Ureter (tissue), 1 donor: ENCODE results near the gene TMEM69. TPM values are rescaled to one million over a fixed set of nuclear protein-coding genes. Genes with fewer than 3 reads are reported as not detected.
"Not testable (repeated sequence)": the region's sequence is repeated elsewhere in the genome, so short reads cannot be mapped to it uniquely, and the experiment has no call there.

Experiments used
- DNase-seq: peaks from one replicate; pipeline ENCODE4 v3.0.0-alpha.2; 2020; ENCODE audit warnings: low spot score
- total RNA-seq: library from RNA; stranded (reverse); gene quantifications from one replicate; pipeline ENCODE4 v1.2.4, GENCODE V29; 2023
- donor health status: DM: yes; HTN: yes; CAD: no.

TMEM69 gene
- total RNA-seq, 1 donor from 2014 or later: 31.2 TPM

DNA sequence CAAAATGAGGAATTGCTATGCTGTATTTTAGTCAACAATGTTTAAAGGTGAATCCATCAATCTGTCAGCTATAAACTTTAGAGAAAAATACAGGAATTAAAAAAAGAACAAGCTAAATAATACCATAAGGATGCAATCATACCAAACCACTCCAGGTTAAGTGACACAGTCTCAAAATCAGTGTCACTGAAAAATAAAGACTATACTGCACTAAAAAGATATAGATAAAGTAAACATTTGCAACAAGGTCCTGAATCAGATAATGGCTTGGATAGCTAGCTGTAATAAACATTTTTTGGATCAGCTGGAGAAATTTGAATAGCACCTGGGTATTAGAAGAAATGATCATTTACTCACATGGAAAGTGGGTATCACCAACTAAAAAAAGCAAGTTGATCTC is 9.5 kb upstream of the TMEM69 start:
- DNase-seq: no peak

DNA sequence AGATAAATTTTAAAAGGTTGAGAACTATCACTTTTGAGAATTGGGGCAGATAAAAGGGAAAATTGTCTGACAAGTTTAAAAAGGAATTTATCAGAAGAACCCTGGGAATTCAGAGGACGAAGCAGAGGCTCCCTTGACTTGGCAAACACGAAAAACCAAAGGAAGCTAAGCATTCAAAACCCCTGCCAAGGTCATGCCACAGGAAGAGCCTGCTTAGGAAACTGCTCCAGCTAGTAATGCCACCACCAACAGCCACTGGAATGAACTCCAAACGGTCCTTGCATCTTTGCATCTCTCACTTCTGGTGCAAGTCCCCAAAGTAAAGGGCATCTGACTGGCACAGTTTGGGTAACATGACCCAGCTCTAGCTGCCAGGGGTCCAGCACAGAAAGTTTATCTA is 8.9 kb upstream of the TMEM69 start:
- DNase-seq: no peak

DNA sequence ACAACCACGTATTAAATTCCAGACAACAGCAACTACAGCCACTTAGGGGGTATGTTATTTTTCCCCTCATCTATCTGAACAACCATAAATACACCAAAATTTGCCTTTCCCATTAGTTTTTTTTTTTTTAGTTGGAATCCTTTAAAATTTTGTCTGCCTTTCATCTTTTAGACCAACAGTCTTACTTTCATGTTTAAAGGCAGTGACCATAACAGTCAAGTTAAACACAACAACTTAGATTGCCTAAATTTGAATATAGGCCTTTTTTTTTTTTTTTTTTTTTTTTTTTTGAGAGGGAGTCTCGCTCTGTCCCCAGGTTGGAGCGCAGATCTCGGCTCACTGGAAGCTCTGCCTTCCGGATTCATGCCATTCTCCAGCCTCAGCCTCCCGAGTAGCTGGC is 5.0 kb upstream of the TMEM69 start:
- DNase-seq: no peak

DNA sequence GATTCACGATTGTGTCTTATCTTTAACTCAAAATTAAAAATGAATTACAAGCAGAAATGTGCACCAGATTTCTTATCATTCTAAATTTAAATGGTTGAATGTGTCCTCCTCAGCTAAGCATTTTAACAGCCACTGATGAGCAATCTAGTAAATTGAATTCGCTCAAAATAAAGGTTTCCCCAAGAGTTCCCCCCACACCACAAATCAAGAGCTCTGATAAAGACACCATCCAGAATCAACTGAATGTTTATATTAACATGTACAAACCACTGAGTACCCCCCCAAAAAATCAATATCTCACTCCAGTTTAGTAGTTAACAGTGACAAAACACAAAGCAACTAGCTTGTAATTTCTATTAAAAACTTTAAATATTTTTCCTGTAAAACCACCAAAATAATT is 3.6 kb upstream of the TMEM69 start:
- DNase-seq: no peak

DNA sequence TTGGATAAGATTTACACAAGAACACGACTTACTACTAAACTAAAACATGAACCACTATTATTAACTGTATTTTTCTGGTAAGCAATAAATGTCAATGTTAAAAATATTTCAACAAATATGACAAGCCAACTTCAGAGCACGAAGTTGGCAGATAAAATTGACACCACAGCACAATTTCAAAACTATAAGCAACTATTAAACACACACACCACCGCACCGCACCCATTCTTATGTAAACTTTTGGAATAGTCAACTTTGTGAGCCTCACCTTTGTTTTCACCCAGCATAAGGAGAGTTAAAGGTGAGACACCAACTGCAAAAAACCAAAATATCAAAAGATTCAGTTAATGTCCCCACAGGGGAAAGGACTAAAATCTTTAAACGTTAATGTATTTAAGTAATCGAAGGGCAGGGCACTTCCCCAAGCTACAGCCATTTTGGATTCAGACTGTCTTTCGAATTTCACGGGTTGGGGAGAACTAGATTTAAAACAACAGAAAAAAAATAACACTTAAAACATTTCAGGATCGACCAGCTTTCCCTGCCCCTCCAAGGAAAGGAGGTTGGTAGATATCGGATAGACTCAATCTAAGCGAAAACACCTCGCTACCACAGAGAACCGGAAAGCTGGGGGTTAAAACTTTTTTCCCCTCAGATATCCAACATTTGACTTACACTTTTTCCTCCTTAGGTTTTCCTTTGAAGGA is 2.5 kb upstream of the TMEM69 start:
- no peak for DNase-seq

DNA sequence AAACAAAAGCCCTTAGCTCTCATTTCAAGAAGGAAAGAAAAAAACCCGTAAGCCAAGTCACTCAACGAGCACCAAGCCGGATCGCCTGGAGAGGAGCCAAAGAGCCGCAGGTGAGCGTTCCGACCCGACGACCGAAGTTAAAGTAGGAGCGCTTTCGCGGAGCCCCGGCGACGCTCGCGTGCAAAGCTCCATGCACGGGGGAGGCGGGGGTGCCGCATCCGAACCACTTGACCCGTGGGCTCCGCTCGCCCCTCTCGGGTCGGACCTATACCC is 2.0 kb upstream of the TMEM69 start:
- DNase-seq: peak; percentile 76

DNA sequence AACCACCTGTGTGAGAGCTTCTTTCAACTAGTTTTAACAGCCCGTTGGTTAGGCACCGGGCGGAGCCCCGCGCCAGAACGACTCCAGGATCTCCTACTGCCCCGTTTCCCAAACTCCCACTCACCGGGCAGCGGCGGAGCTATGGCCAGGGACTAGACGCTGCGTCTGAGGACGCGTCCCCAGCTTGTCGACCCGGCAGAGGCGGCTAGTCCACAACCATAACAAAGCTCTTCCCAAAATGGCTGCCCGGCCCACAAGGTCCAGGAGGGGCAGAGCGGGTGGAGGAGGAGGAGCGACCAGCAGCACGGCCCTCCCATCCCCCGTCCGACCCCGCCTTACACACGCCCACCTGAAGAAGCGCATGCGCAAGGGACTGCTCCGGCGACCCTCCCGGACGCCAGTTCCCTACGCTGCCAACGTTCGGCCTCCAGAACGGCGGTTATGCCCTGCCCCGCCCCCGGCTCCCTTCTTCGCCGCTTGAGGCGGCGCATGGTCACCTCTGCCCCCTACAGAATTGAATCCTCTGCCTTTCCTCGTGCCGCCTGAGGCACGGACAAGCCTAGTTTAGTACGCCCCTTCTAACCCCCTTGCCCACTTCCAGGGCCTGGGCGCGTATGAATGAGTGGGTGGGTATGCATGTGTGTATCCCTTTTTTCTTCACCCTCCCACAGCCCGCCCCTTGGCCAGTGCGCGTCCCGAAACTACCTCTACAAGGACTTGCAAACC is 1.5 kb upstream of the TMEM69 start, which contains the start of gene GPBP1L1:
TSS of gene GPBP1L1 (minus strand) at position 246 of the 726 bp plus-strand sequence. CDS start 27,446 bp downstream, outside the sequence.
- DNase-seq: peak; percentile 98

DNA sequence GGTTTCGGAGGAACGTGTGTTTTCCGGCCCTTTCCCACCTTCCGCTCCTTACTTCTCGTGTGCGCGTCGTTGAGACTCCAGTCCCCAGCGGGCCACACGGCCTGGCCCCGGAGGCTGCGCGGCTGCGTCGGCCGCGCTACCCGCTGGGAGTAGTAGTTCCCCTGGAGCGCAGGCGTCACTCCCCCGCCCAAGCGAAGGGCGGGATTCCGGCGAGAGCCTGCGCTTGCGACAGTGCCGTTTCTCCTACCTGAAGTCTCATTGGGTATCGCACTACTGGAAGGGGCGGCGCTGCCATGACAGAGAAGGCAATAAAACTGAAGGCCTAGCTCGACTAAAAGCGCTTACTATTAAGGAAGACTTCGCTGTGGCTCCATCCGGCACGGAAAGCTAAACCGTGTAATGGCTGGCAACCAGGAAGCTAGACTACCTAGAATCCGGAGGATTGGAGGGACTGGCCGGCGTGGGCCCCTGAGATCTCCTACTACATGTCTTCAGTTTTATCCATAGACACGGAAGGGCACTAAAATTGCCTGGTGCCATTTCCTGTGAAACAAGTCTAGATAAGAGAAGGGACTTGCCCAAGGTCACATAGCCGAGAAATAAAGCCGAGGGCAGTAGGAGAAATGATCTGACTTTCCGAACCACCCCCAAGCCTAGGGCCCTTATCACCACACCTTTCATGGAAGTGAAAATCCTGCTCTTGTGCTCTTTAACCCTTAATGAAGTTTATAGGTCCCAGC is 797 bp upstream of the TMEM69 start:
- peak; percentile 98 for DNase-seq

DNA sequence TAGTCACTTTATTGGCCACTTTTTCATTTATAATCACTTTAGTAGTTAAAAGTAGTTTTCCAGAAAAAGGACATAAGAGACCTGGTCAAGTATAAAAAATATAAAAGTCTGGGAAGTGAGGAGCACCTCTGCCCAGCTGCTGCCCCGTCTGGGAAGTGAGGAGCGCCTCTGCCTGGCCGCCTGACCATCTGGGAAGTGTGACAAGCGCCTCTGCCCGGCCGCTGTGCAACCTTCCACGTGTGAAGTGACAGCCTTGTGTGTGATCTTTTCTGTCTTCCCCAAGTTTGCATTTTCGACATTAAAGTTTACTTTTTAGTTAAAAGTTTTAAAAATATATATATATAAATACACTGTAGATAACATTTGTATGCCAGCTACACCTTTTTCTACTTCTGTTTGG is 5.8 kb downstream of the TMEM69 start:
- DNase-seq: not testable (repeated sequence)

DNA sequence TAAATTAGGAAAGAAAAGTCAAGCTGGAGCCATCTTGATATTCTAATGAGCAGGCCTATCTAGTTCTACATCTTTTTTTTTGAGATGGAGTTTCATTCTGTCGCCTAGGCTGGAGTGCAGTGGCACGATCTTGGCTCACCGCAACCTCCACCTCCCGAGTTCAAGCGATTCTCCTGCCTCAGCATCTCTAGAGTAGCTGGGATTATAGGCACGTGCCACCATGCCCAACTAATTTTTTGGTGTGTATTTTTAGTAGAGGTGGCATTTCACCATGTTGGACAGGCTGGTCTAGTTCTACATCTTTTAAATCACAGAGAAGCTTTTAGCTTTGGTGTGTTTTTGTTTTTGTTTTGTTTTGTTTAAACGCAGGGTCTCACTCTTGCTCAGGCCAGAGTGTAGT is 6.8 kb downstream of the TMEM69 start:
- no peak for DNase-seq

DNA sequence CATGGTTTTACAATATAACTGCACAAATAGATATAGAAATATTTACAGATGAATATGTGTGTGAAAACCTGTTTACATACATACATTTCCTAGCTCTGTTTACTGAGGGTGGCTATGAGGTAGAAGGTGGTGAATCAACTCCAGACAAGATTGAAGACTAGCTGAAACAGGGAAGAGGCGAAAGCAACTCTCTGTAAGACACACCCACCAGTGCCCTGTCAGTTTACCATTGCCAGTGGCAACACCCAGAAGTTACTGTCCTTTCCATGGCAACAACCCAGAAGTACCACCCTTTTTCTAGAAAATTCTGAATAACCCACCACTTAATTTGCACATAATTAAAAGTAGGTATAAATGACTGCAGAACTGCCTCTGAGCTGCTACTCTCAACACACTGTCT is 16.7 kb downstream of the TMEM69 start:
- no peak for DNase-seq

DNA sequence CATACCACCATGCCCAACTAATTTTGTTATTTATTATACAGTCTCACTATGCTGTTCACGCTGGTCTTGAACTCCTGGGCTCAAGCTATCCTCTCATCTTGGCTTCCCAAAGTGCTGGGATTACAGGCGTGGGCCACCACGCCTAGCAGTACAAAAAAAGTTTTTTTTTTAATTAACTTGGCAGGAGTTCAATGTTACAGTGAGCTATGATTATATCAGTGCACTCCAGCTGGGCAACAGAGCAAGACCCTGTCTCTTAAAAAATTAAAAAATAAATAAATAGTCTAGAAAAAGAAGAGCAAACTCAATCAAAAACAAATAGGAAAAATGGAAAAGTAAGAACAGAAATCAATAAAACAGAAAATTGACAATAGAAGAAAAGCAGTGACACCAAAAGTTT is 25.7 kb downstream of the TMEM69 start:
- no peak for DNase-seq

DNA sequence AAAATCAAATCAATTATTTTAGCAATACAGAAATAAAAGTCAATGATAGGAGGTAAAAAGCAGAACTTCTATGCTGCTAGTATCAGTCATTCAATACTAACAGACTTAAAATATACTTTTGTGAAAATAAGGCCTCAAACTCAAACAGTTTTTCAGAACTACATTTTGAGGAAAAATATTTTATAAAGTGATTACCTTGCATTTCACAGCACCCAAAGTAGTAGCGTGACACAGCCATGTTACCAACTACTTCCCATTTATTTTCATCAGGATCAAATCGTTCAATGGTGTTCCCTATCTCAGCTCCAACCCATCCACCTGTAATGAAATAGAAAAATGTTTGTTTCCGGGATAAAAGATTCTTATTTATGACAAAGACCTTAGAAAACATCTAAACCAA is 28.7 kb downstream of the TMEM69 start:
- no peak for DNase-seq

DNA sequence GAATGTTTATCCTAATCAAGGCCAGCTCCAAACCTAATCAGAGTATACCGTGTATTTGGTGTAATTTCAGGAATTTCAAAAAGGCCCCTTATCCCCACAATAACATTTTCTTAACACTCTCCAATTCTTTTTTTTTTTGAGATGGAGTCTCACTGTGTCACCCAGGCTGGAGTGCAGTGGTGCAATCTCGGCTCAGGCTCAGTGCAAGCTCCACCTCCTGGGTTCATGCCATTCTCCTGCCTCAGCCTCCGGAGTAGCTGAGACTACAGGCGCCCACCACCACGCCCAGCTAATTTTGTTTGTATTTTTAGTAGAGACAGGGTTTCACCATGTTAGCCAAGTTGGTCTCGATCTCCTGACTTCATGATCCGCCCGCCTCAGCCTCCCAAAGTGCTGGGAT is 29.4 kb downstream of the TMEM69 start:
- not testable (repeated sequence) for DNase-seq

DNA sequence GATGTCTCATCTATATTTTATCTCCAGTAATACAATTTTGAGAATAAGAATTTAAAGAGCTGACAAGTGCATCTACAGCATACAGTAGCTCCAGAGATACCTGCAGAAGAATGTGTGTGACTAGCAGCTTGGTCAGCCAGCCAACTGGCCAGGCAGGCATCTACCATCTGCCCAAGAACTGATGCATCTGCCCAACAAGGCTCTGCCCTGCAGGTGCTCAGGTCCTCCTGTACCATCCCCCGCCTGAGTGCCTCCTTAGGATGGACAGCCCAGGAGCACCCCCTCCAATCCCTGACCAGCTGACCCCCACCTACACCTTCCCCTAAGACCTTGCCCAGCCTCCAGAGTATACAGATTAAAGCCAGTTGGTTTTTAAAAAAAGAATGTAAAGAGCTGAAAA is 30.3 kb downstream of the TMEM69 start:
- no peak for DNase-seq

DNA sequence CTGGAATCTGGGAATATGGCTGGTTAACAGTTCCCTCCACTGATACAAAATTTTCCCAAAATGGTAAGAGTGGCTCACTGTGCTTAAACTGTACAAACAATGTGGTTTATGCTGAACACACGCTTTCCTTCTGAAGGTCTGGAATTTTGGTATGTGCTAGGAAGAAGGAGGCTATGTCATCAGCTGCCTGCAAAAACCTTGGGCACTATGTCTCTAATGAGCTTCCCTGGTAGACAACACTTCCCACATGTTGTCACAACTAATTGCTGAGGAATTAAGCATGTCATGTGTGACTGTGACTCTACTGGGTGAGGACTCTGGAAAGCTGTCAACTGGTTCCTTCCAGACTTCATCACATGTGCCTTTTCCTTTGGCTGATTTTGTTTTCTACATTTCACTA is 33.2 kb downstream of the TMEM69 start:
- no peak for DNase-seq

DNA sequence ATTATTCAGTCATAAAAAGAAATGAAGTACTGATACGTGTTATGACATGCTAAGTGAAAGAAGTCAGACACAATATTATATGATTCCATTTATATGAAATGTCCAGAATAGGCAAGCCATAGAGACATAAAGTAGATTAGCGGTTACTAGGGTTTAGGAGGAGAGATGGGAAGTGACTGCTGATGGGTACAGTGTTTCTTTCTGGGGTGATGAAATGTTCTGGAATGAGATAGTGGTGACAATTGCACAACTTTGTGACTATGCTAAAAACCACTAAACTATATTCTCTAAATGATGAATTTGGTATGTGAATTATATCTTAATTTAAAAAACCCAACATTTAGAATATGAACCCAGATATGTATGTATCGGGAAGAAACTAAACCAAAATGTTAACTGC is 34.8 kb downstream of the TMEM69 start:
- no peak for DNase-seq

DNA sequence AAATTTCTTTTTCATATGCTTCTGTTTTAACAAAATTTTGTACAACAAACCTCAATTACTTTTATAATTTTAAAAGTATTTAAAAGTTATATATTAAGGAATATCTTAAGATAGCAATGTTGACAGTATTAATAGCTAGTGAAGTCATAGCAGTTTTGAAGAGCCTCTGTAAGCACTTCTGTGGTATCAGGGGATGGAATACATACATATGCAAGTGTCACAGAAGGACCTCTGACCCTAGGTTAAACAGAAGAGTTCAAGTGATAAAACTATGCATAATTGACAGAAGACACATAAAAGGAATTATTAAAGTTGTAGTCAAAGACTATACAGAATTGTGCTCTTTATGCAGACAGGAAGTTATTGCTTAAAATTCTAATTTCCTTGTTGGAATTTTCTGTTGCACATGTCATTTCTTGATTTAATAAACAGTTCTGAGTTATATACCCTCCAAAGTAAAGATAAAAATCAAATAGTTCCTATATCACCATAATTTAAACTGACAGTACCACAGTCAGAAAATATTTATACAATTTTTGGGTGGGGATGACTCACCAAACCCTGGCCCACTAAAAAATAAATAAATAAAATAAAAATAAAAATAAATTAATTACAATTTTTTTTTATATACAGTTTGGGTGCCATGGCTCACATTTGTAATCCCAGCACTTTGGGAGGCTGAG is 35.4 kb downstream of the TMEM69 start:
- no peak for DNase-seq

DNA sequence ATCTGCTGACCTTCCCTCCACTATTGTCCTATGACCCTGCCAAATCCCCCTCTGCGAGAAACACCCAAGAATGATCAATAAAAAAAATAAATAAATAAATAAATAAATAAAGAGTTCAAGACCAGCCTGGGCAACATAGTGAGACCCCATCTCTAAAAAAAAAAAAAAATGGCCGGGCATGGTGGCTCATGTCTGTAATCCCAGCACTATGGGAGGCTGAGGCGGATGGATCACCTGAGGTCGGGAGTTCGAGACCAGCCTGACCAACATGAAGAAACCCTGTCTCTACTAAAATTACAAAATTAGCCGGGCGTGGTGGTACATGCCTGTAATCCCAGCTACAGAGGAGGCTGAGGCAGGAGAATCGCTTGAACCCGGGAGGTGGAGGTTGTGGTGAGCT is 38.0 kb downstream of the TMEM69 start:
- DNase-seq: not testable (repeated sequence)

DNA sequence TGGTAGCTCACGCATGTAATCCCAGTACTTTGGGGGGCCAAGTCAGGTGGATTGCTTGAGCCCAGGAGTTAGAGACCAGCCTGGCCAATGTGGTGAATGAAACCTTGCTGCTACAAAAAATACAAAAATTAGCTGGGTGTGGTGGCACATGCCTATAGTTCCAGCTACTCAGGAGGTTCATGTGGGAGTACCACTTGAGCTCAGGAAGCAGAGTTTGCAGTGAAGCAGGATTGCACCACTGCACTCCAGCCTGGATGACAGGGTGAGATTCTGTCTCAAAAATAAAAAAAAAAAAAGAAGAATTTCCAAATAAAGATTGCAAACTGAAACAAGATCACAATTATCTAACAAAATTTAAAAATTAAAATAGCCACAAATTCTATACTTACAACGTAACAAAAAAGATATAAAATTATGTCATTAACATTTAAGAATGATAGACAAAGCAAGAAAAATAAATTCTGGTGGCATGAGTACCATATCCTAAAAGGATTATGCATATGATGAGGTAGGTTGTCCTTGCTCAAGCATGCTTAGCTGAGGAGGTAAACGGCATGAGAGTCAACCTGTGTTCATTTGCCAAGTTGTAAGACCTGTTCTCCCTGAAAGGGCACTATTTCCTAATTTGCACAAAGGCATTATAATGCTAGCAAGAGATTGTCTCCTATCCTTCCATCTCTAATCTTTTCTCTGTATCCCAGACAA is 42.2 kb downstream of the TMEM69 start:
- peak; percentile 51 for DNase-seq

DNA sequence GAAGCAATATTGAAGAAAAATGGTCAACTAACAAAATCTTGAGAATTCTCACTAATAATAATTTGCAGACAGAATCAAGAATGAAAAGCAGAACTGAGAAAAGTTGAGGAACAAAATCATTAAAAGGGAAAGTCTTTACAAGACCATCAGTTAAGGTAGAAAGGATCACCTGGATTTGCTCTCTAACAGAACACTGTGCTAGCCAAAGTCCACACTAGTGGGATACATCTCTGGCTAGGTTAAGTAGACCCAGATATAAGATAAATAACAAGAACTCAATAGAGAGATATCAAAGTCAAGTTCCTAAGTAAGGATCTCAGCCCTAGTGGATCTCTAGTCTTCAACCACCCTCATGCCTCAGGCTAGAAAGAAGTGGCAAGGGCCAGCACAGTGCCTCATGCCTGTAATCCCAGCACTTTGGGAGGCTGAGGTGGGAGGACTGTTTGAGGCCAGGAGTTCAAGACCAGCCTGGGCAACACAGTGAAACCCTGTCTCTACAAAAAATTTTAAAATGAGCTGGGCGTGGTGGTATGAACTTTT is 42.9 kb downstream of the TMEM69 start:
- no peak for DNase-seq

DNA sequence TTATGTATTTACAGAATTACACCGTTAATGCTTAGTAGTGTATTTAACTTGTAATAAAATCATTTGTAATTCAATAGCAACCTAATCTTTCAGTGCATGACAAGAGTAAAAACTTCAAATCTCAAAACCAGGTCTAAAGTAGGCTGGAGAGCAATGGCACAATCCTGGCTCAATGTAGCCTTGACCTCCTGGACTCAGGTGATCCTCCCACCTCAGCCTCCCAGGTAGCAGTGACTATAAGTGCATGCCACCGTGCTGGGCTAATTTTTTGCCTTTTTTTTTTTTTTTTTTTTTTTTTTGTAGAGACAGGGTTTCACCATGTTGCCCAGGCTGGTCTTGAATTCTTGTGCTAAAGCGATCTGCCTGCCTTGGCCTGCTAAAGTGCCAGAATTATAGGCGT is 51.2 kb downstream of the TMEM69 start:
- no peak for DNase-seq
